B cell (primary cell): Measurements from ENCODE around the gene CDNF. TPM values are rescaled to one million over a fixed set of nuclear protein-coding genes. Genes with fewer than 3 reads are reported as not detected.

Source experiments
- ATAC-seq: fragments of 200-7000 bp; cut with Tn5 transposase; one replicate; pipeline ENCODE4 v1.10.0; 2021; ENCODE audit warnings: low read depth, mild to moderate bottlenecking, moderate number of reproducible peaks, moderate library complexity
- CTCF ChIA-PET: fragments of 350-600 bp; sonication (Branson Sonifier 250); formaldehyde crosslinking; loops from one replicate; lab custom pipeline; 2021; ENCODE audit warnings: antibody characterized with exemption, inconsistent platforms; lab: Charles Lee
- POLR2A ChIA-PET: fragments of 350-600 bp; sonication (Branson Sonifier 250); formaldehyde crosslinking; loops from one replicate; lab custom pipeline; 2021; ENCODE audit warnings: antibody characterized with exemption; lab: Charles Lee
- DNase-seq: peaks from one replicate; pipeline ENCODE4 v3.0.0; 2013
- H2AFZ ChIP-seq: 2 replicates; pipeline ENCODE4 v1.6.1; 2012; ENCODE audit warnings: mild to moderate bottlenecking, low read depth, low read length; ENCODE audit not compliant: insufficient read depth, poor library complexity, severe bottlenecking
- H3K27ac ChIP-seq, 2 donors: 1 replicate in 1 of 2; 2 replicates in 1 of 2; pipeline ENCODE4 v1.5.1; 2012 to 2013; ENCODE audit warnings: low read length in 2 of 2, mild to moderate bottlenecking in 2 of 2, moderate library complexity in 1 of 2
- H3K27me3 ChIP-seq, 4 experiments: fragments of 200-600 bp in 1 of 4; sonication (generic) in 1 of 4; replicated peaks in 1 of 4; 1 replicate in 2 of 4; 2 replicates in 2 of 4; pipeline versions ENCODE4 v1.6.1 to v1.7.0; 2013 to 2016; ENCODE audit warnings: low read length in 3 of 4, mild to moderate bottlenecking in 2 of 4, mixed read lengths in 1 of 4, moderate library complexity in 1 of 4; ENCODE audit not compliant: insufficient read depth in 4 of 4, control insufficient read depth in 3 of 4; ENCODE audit errors: control extremely low read depth in 1 of 4
- H3K36me3 ChIP-seq, 2 experiments: replicated peaks in 1 of 2; 1 replicate in 1 of 2; 2 replicates in 1 of 2; pipeline versions ENCODE4 v1.6.1 to v1.7.1; 2013; ENCODE audit warnings: low read length in 1 of 2; ENCODE audit not compliant: insufficient read depth in 2 of 2, control insufficient read depth in 1 of 2; ENCODE audit errors: control extremely low read depth in 1 of 2, extremely low read depth in 1 of 2
- H3K4me1 ChIP-seq, 2 donors: fragments of 200-600 bp in 1 of 2; sonication (generic) in 1 of 2; 1 replicate in 1 of 2; 2 replicates in 1 of 2; pipeline versions ENCODE4 v1.5.1 to v1.6.1; 2013 to 2017; ENCODE audit warnings: low read length in 2 of 2; ENCODE audit not compliant: control insufficient read depth in 2 of 2, insufficient read depth in 2 of 2
- H3K4me2 ChIP-seq: replicated peaks from 2 replicates; pipeline ENCODE3; 2012; ENCODE audit warnings: mild to moderate bottlenecking, low read depth, low read length; ENCODE audit not compliant: poor library complexity, severe bottlenecking
- H3K4me3 ChIP-seq, 5 experiments: fragments of 200-600 bp in 1 of 5; sonication (generic) in 1 of 5; 1 replicate in 3 of 5; 2 replicates in 2 of 5; pipeline versions ENCODE4 v1.5.1 to v1.7.0; 2011 to 2016; ENCODE audit warnings: low read length in 4 of 5, mild to moderate bottlenecking in 4 of 5, low read depth in 2 of 5, control low read depth in 1 of 5, moderate library complexity in 1 of 5; ENCODE audit not compliant: insufficient read depth in 1 of 5; ENCODE audit errors: control extremely low read depth in 1 of 5, extremely low read depth in 1 of 5
- H3K79me2 ChIP-seq: fragments of 200-600 bp; sonication (generic); one replicate; pipeline ENCODE4 v1.6.0; 2016; ENCODE audit warnings: low read length; ENCODE audit not compliant: control insufficient read depth, insufficient read depth
- H3K9ac ChIP-seq: fragments of 200-600 bp; sonication (generic); 2 replicates; pipeline ENCODE4 v1.6.1; 2017; ENCODE audit warnings: mild to moderate bottlenecking, low read length, moderate library complexity
- H3K9me3 ChIP-seq, 3 donors: one replicate each; pipeline versions ENCODE4 v1.6.1 to v1.7.1; 2013; ENCODE audit warnings: low read length in 2 of 3; ENCODE audit not compliant: control insufficient read depth in 2 of 3, insufficient read depth in 1 of 3; ENCODE audit errors: control extremely low read depth in 1 of 3
- H4K20me1 ChIP-seq: 2 replicates; pipeline ENCODE4 v1.6.0; 2012; ENCODE audit warnings: mild to moderate bottlenecking, low read length; ENCODE audit not compliant: insufficient read depth, control insufficient read depth, poor library complexity, severe bottlenecking
- H3K27ac Mint-ChIP-seq: one replicate; pipeline ENCODE4 v1.8.0; 2021; ENCODE audit warnings: mixed read lengths
- H3K27me3 Mint-ChIP-seq: one replicate; pipeline ENCODE4 v1.8.0; 2021; ENCODE audit warnings: mixed read lengths
- H3K4me1 Mint-ChIP-seq: one replicate; pipeline ENCODE4 v1.8.0; 2021; ENCODE audit warnings: mixed read lengths
- H3K4me3 Mint-ChIP-seq: one replicate; pipeline ENCODE4 v1.8.0; 2021; ENCODE audit warnings: mixed read lengths
- H3K9me3 Mint-ChIP-seq: one replicate; pipeline ENCODE4 v1.8.0; 2022; ENCODE audit warnings: mixed read lengths; ENCODE audit not compliant: insufficient read depth
- EZH2 ChIP-seq: IDR thresholded peaks from 2 replicates; pipeline ENCODE4 v1.6.1; 2012; ENCODE audit warnings: borderline replicate concordance, low read depth, mild to moderate bottlenecking, moderate library complexity, low read length; ENCODE audit not compliant: insufficient read depth, poor library complexity, severe bottlenecking
- WGBS: methylation state at CpG from one replicate; pipeline ENCODE4 v1.1.5; 2013; ENCODE audit warnings: missing lambda C conversion rate; ENCODE audit not compliant: insufficient coverage; 5-methylcytosine and 5-hydroxymethylcytosine counted together
- intact Hi-C: fragments of 100-400 bp; cut with micrococcal nuclease; formaldehyde crosslinking; loops from one replicate; pipeline ENCODE4 v1.10.0; 2022
- polyA plus RNA-seq: library from polyadenylated mRNA; depleted of rRNA; stranded (reverse); fragments of >200 nt; gene quantifications from 2 replicates; pipeline ENCODE4 v1.2.3, GENCODE V29; 2012
- total RNA-seq, 2 donors: library from RNA; stranded (reverse); fragments of 120-200 nt in 1 of 2; gene quantifications; 1 replicate in 1 of 2; 2 replicates in 1 of 2; pipeline versions ENCODE4 v1.2.3 to v1.2.4, GENCODE V29; 2013 to 2022
- TF ChIP-seq, protein P1 (sequence below): fragments of 200-600 bp; IDR thresholded peaks from one replicate; pipeline ENCODE4 v1.8.0; 2022; ENCODE audit warnings: antibody characterized with exemption, mild to moderate bottlenecking

Gene CDNF
- total and polyA plus RNA-seq, 2 donors (not counting 1 experiment from before 2014, with no cell fraction given): 1.4 to 1.8 TPM

- Histone ChIP-seq H3K4me3 (no peak overlapping the region), H4K20me1 (no peaks in the 10 kb centered on the region), H3K9ac (no peak overlapping the region), H3K27ac (no peak overlapping the region), H3K27me3 (no peaks in the 10 kb centered on the region), H3K4me2 (no peak overlapping the region), H2AFZ (no peak overlapping the region), H3K9me3 (peaks cover 0 to 14% (median 10%) of the 10 kb centered on the region in 3 donors), H3K79me2 (no peaks in the 10 kb centered on the region), H3K36me3 (no peaks in the 10 kb centered on the region), H3K4me1 (peaks cover 5% of the 10 kb centered on the region in 2 donors)
- Mint-ChIP-seq H3K9me3 (peaks cover 3% of the 10 kb centered on the region), H3K27me3 (peaks cover 4% of the 10 kb centered on the region), H3K4me1 (peaks cover 10% of the 10 kb centered on the region), H3K27ac (no peak overlapping the region), H3K4me3 (no peak overlapping the region)
- TF ChIP-seq, protein P1, sequence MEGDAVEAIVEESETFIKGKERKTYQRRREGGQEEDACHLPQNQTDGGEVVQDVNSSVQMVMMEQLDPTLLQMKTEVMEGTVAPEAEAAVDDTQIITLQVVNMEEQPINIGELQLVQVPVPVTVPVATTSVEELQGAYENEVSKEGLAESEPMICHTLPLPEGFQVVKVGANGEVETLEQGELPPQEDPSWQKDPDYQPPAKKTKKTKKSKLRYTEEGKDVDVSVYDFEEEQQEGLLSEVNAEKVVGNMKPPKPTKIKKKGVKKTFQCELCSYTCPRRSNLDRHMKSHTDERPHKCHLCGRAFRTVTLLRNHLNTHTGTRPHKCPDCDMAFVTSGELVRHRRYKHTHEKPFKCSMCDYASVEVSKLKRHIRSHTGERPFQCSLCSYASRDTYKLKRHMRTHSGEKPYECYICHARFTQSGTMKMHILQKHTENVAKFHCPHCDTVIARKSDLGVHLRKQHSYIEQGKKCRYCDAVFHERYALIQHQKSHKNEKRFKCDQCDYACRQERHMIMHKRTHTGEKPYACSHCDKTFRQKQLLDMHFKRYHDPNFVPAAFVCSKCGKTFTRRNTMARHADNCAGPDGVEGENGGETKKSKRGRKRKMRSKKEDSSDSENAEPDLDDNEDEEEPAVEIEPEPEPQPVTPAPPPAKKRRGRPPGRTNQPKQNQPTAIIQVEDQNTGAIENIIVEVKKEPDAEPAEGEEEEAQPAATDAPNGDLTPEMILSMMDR: no peak
- no peak for TF ChIP-seq EZH2
- no peak for ATAC-seq
- ChIA-PET POLR2A (no interaction called here), CTCF (interaction anchor here (0.7 kb wide), 1 partner anchor 33 kb away, joined by 3 read pairs; no protein-coding TSS in a partner anchor)
- WGBS: 100% methylated on average over 4 of the region's 5 CpGs
- intact Hi-C loops: no loop called here
- DNase-seq: no peak
Observed at GRCh38 chr10:14784459-14785055, 53.3 kb downstream of the CDNF start.

GRCh38 chr10:14782691-14783363 is 55.0 kb downstream of the CDNF start:
- no peak overlapping the region for H3K27ac ChIP-seq
- 43% methylated on average over 5 of the region's 9 CpGs for WGBS
- ATAC-seq: no peak
- H3K4me1 ChIP-seq: peaks cover 5% of the 10 kb centered on the region in 2 donors
- intact Hi-C loops: no loop called here
- H3K79me2 ChIP-seq: no peaks in the 10 kb centered on the region
- Mint-ChIP-seq H3K4me3 (no peak overlapping the region), H3K9me3 (peaks cover 3% of the 10 kb centered on the region), H3K4me1 (peaks cover 12% of the 10 kb centered on the region), H3K27ac (peak overlapping the region; percentile 56), H3K27me3 (peaks cover 4% of the 10 kb centered on the region)
- ChIA-PET CTCF (no interaction called here), POLR2A (interaction anchor here (0.6 kb wide), 1 partner anchor 340 kb away, joined by 9 read pairs; no protein-coding TSS in a partner anchor)
- DNase-seq: no peak
- no peaks in the 10 kb centered on the region for H3K36me3 ChIP-seq
- H3K9me3 ChIP-seq: peaks cover 0 to 6% (median 6%) of the 10 kb centered on the region in 3 donors
- H4K20me1 ChIP-seq: no peaks in the 10 kb centered on the region
- no peak overlapping the region for H3K4me3 ChIP-seq
- TF ChIP-seq, protein P1: no peak
- no peak for TF ChIP-seq EZH2
- H3K4me2 ChIP-seq: peak overlapping the region; percentile 23
- H2AFZ ChIP-seq: peak overlapping the region; percentile 25
- no peaks in the 10 kb centered on the region for H3K27me3 ChIP-seq
- H3K9ac ChIP-seq: no peak overlapping the region
